ENCODE data around the gene PARP4. TPM values are rescaled to one million over a fixed set of nuclear protein-coding genes. Genes with fewer than 3 reads are reported as not detected.

Gene PARP4
- total and polyA plus RNA-seq, 2 experiments from 2014 or later, result 12.9 to 32.9 TPM

DNA sequence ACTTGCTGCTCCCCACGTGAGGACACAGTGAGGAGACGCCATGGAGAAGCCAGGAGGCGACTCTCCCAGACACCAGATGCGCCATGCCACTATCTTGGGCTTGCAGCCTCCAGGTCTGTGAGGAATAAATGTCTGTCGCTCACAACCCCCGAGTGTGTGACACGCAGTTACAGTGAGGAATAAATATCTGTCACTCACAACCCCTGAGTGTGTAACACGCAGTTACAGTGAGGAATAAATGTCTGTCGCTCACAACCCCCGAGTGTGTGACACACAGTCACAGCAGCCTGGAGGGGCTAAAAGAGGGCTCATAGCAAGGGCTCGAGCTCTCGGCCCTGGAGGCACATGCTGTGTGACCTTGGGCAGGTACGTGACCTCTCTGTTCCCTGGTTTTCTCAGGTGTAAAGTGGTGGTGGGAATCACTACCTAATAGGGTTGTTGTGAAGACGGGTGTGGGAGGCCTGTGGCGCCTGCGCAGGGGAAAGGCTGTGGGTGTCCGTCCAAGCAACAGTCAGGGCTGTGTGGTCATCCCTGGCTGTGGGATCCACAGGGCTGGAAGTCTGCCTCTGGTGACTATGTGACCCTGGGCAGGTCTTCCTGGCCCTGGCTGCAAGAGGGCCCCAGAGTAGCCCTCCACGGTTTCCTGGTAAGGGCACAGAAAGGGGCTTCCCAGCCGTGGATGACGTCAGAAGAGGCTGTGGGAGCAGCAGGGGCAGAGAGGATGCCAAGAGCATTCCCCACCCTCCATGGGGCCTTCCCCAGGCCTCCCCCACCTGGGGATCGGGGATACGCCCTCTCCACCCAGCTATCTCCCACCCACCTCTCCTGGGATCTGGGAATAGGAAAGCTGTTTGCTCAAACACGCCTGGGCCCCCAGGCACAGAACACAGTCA is 125.5 kb downstream of the PARP4 start (continued):
- TF ChIP-seq, protein P1, sequence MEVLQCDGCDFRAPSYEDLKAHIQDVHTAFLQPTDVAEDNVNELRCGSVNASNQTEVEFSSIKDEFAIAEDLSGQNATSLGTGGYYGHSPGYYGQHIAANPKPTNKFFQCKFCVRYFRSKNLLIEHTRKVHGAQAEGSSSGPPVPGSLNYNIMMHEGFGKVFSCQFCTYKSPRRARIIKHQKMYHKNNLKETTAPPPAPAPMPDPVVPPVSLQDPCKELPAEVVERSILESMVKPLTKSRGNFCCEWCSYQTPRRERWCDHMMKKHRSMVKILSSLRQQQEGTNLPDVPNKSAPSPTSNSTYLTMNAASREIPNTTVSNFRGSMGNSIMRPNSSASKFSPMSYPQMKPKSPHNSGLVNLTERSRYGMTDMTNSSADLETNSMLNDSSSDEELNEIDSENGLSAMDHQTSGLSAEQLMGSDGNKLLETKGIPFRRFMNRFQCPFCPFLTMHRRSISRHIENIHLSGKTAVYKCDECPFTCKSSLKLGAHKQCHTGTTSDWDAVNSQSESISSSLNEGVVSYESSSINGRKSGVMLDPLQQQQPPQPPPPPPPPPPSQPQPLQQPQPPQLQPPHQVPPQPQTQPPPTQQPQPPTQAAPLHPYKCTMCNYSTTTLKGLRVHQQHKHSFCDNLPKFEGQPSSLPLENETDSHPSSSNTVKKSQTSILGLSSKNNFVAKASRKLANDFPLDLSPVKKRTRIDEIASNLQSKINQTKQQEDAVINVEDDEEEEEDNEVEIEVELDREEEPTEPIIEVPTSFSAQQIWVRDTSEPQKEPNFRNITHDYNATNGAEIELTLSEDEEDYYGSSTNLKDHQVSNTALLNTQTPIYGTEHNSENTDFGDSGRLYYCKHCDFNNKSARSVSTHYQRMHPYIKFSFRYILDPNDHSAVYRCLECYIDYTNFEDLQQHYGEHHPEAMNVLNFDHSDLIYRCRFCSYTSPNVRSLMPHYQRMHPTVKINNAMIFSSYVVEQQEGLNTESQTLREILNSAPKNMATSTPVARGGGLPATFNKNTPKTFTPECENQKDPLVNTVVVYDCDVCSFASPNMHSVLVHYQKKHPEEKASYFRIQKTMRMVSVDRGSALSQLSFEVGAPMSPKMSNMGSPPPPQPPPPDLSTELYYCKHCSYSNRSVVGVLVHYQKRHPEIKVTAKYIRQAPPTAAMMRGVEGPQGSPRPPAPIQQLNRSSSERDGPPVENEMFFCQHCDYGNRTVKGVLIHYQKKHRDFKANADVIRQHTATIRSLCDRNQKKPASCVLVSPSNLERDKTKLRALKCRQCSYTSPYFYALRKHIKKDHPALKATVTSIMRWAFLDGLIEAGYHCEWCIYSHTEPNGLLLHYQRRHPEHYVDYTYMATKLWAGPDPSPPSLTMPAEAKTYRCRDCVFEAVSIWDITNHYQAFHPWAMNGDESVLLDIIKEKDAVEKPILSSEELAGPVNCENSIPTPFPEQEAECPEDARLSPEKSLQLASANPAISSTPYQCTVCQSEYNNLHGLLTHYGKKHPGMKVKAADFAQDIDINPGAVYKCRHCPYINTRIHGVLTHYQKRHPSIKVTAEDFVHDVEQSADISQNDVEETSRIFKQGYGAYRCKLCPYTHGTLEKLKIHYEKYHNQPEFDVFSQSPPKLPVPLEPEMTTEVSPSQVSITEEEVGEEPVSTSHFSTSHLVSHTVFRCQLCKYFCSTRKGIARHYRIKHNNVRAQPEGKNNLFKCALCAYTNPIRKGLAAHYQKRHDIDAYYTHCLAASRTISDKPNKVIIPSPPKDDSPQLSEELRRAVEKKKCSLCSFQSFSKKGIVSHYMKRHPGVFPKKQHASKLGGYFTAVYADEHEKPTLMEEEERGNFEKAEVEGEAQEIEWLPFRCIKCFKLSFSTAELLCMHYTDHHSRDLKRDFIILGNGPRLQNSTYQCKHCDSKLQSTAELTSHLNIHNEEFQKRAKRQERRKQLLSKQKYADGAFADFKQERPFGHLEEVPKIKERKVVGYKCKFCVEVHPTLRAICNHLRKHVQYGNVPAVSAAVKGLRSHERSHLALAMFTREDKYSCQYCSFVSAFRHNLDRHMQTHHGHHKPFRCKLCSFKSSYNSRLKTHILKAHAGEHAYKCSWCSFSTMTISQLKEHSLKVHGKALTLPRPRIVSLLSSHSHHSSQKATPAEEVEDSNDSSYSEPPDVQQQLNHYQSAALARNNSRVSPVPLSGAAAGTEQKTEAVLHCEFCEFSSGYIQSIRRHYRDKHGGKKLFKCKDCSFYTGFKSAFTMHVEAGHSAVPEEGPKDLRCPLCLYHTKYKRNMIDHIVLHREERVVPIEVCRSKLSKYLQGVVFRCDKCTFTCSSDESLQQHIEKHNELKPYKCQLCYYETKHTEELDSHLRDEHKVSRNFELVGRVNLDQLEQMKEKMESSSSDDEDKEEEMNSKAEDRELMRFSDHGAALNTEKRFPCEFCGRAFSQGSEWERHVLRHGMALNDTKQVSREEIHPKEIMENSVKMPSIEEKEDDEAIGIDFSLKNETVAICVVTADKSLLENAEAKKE (CRISPR knock-in tag; IDR thresholded peaks at IDR 0.05), result no peak
- no peak for TF ChIP-seq ZNF331 (CRISPR knock-in tag; IDR thresholded peaks at IDR 0.05; ENCODE audit: low read depth)
- TF ChIP-seq, protein P2, sequence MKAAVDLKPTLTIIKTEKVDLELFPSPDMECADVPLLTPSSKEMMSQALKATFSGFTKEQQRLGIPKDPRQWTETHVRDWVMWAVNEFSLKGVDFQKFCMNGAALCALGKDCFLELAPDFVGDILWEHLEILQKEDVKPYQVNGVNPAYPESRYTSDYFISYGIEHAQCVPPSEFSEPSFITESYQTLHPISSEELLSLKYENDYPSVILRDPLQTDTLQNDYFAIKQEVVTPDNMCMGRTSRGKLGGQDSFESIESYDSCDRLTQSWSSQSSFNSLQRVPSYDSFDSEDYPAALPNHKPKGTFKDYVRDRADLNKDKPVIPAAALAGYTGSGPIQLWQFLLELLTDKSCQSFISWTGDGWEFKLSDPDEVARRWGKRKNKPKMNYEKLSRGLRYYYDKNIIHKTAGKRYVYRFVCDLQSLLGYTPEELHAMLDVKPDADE (IDR thresholded peaks at IDR 0.05), result no peak
- TF ChIP-seq ZNF114 (CRISPR knock-in tag; IDR thresholded peaks at IDR 0.05), result no peak
- TF ChIP-seq CREB1 (CRISPR knock-in tag; IDR thresholded peaks at IDR 0.05; ENCODE audit: low read depth), result no peak
- no peak for TF ChIP-seq STAT1 (IDR thresholded peaks at IDR 0.05; ENCODE audit: unreplicated experiment)

DNA sequence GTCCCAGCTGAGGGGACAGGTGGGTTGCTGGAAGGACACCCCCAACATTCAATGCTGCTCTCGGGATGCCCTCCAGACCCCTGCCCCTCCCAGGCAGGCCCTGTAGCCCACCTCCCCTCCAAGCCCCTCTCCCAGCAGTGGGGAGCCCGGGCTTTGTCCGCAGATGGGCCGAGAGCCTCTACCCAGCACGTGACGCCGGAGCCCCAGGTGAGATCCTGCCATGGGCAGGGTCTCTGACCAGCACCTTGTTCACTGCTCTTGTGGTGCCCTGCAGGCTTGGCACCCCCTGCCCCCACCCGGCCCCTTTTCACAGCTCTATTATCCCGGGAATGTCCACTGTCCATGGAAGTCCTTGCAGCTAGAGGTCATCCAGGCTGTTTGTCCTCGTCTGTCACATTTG is 126.7 kb downstream of the PARP4 start:
- no peak for DNase-seq (ENCODE audit: low spot score)
- no peak for ATAC-seq
- H4K20me1 ChIP-seq (replicated peaks; ENCODE audit: insufficient read depth), result no peaks in the 10 kb centered on the region
- no peak overlapping the region for H3K4me2 ChIP-seq
- no peaks in the 10 kb centered on the region for H3K27me3 ChIP-seq (ENCODE audit: insufficient read depth)
- H3K4me1 ChIP-seq (ENCODE audit: insufficient read depth), result no peaks in the 10 kb centered on the region
- no peaks in the 10 kb centered on the region for H3K79me2 ChIP-seq (replicated peaks; ENCODE audit: insufficient read depth)
- no peaks in the 10 kb centered on the region for H3K36me3 ChIP-seq (ENCODE audit: insufficient read depth)
- H3F3A ChIP-seq (replicated peaks; ENCODE audit: low read depth), result no peaks in the 10 kb centered on the region
- Mint-ChIP-seq H3K27ac (no peak overlapping the region), H3K4me3 (no peak overlapping the region), H3K27me3 (ENCODE audit: insufficient read depth, low read depth, poor library complexity) (peaks cover 7% of the 10 kb centered on the region), H3K4me1 (peaks cover 6% of the 10 kb centered on the region), H3K9me3 (no peaks in the 10 kb centered on the region; the same call in 2 of the 3 replicates), H3K36me3 (ENCODE audit: low read depth) (no peaks in the 10 kb centered on the region; the same call in 2 of the 3 replicates)
- H3K9me2 ChIP-seq (ENCODE audit: insufficient read depth), result no peaks in the 10 kb centered on the region
- H2AFZ ChIP-seq, result no peak overlapping the region
- no peak overlapping the region for H3K27ac ChIP-seq (ENCODE audit: low read depth)
- no peak overlapping the region for H3K4me3 ChIP-seq
- TF ChIP-seq POLR2AphosphoS5 (IDR thresholded peaks at IDR 0.05; ENCODE audit: low read depth) (no peak), CREB1 (CRISPR knock-in tag; IDR thresholded peaks at IDR 0.05; ENCODE audit: low read depth) (no peak)
- TF ChIP-seq, protein P1 (CRISPR knock-in tag; IDR thresholded peaks at IDR 0.05), result no peak
